HG02798 (cell line): ENCODE data around the gene TACC2.

Source experiments
- ATAC-seq: cut with Tn5 transposase; IDR thresholded peaks from one replicate; pipeline ENCODE4 v1.9.1; 2021; ENCODE audit warnings: mild to moderate bottlenecking; ENCODE audit not compliant: unreplicated experiment, poor library complexity

Gene TACC2

DNA sequence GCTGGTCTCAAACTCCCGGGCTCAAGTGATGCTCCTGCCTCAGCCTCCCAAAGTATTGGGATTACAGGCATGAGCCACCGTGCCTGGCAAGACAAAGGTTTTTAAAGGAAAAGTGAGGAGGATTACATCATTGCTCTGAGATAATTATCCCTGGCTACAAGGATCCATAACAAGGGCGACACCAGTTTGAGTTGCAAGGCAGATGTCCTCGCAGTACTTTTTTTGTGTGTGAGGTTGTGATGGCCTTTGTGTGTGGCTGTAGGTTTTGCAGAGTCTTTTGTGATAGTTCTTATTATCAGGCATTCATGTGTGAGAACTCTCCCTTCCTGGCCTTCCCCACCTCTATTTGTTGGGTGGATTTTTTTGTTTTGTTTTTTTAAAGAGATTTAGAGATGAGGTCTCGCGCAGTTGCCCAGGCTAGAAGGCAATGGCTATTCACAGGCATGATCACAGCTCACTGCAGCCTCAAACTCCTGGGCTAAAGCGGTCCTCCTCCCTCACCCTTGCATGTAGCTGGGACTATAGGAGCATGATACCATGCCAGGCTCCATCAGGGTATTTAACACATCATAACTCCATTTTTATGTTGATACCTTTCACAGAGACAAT, 292.2 kb downstream of the TACC2 start:
- no peak for ATAC-seq

DNA sequence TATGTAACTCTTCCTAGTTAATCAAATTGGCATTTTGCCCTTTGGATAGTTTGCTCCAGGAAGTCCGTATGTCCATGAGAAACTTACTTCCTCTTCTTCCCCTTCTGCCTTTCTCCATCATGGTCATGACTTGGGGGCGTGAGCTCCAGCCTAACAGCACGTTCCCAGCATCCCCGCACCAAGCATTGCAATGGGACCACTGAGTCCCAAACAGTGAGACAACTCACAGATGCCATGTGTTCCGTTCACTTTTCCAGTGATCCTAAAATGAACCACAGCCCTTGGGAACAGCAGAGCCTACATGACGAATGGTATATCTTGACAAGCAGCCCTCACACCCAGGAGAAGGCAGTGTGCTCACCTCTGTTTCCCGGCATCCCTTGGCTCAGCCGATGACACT, 292.8 kb downstream of the TACC2 start:
- ATAC-seq: no peak

- no peak for ATAC-seq
Observed at GRCh38 chr10:122282253-122282671, 293.3 kb downstream of the TACC2 start.

- no peak for ATAC-seq
Observed at GRCh38 chr10:122282909-122283308, 293.9 kb downstream of the TACC2 start.

GRCh38 chr10:122285506-122286444, 296.8 kb downstream of the TACC2 start:
- ATAC-seq: no peak

GRCh38 chr10:122286867-122287266, 297.9 kb downstream of the TACC2 start:
- no peak for ATAC-seq

DNA sequence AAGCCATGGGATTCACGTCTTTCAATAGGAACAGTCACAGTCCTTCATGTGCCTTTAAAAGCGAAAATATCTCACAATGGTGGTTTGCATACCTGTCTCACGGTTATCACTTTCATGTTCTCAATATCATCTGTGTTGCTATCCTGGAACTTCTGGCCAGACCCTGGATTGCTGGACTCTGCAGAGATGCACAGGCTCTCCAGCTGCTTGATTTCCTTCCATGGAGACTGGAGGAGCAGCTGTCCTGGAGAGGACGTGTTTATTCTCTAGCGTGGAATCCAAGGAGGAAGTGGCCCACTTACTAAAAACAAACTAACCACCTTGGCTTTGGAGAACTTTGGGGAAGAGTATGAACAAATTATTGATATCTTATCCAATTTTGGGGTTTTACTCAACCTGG, 298.6 kb downstream of the TACC2 start:
- no peak for ATAC-seq

DNA sequence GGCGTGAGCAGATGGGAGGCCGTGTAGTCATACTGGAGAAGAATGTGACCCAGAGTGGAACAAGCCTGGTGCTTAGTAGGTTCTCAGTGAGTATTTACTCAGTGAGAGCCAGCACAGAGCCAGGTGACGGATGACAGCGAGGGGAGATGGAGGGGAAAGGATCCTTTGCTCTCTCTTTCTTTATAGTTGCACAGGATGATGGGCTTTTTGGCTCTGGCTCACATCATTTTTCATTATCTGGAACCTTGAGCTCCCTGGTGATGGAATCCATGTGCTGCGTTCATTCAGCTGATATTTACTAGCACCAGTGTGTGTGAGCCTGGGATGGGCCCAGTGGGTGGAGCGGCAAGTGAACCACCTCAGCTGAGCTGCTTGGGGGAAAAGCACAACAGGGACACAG, 299.3 kb downstream of the TACC2 start:
- no peak for ATAC-seq

DNA sequence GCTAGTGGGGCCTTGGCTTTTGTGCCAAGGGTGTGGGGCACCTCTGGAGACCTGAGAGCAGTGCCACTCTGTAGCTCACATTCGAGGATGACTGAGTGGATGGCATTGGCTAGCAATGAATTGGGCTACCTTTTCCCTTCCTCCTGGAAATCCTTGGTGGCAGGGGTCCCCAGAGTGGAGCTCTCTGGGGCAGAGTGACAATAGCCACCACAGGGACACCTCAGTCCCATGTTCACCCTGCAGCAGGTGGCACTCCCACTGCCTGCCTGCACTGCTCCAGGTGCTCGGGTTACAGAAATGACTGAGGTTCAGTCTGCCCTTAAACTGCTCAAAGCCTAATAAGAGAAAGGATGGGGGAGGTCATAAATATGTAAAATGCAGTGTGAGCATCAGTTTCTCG, 300.0 kb downstream of the TACC2 start:
- no peak for ATAC-seq

- ATAC-seq: no peak
Observed at GRCh38 chr10:122290334-122290733, 301.4 kb downstream of the TACC2 start.

DNA sequence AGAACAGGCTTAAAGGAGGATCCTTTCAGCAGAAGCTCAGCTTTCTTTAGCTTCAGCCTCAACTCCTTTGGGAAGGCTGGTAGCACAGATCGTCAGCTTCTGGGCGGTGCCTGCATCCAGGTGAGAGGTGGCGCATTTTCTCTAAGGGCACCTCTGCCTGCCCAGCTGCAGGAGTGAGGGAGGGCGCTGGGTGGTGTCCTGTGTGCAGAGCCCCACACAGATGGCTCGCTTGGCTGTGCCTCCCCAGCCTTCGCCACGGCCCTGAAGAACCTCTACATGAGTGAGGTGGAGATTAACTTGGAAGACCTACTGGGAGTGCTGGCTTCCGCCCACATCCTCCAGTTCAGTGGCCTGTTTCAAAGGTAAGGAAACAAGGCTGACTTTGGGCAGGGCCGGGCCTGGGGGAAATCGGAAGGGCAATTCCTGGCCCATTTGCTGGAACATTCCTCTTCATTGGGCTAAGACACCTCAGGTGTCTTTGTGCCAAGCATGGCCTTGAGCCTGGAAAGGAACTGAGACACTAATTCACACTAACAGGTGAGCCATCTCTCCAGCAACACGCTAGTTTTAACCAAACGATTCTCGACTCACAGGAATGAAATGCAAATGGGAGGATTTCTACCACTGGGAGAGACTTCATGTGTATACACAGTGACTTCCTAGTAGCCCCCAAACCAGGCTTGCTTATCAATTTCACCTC, 302.0 kb downstream of the TACC2 start:
- no peak for ATAC-seq

DNA sequence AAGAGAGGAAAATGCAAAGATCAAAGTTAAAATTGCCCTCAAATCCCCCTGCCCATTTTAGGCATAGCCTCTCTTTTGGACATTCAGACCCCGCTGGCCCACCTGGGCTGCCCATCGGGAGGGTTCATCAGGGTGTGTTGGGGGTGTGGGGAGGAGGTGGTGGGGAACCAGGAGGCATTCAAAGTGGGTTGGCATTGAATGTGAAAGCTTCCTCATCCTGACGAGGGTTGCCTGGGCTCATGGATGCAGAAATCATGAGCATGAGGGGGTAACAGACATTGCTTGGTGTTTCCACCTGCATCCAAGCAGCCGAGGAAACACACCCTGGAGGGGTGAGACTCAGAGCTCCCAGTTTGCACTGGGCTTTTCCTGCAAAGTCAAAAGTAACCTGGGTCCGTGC, 302.8 kb downstream of the TACC2 start:
- no peak for ATAC-seq

- no peak for ATAC-seq
Observed at GRCh38 chr10:122292376-122292775, 303.4 kb downstream of the TACC2 start.

DNA sequence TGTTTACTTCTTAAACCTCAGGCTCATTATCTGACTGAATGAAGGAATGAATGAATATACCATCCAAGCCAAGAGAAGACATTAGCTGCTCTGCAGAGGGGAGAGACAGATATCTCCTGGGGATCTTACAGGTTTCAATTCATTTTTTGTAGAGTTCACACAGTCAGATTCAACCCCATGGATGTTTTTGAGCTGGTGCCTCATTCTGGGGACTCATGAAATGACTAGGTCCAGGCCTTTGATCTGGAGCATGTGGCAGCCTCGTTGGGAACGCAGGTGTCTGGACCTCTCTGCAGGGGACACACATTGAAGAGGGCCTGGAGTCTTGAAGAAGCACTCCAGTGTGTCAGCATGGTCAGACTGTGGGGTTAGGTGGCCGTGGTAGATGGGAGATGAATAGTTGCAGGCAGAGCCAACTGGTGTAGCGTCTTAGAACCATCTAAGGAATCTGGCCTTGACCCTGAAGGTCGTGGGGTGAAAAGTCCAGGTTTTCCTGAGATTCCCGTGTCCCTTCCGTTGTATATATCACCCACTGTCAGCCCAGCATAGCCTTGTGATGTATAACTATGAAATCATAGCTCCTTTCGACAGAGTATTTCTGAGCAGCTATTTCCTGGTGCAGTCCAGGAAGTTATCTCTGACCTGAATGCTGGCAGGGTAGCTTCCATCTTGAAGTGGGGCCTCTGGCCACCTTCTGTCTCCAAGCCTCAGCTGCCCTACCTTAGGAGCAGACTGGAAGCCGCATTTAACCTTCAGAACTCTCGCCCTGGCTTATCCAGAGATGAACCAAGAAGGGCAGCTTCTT, 304.4 kb downstream of the TACC2 start:
- no peak for ATAC-seq

GRCh38 chr10:122293961-122294380, 305.0 kb downstream of the TACC2 start:
- no peak for ATAC-seq

GRCh38 chr10:122294511-122295450, 305.8 kb downstream of the TACC2 start:
- no peak for ATAC-seq

- no peak for ATAC-seq
Observed at GRCh38 chr10:122295451-122295809, 306.5 kb downstream of the TACC2 start.

- ATAC-seq: no peak
Observed at GRCh38 chr10:122296363-122297120, 307.6 kb downstream of the TACC2 start.

GRCh38 chr10:122297583-122297982, 308.6 kb downstream of the TACC2 start:
- no peak for ATAC-seq
